IPS DF 19.7 (cell line): ENCODE measurements around the gene KAZN.

Experiments used
- DNase-seq: peaks from one replicate; pipeline ENCODE4 v3.0.0-alpha.2; 2013; ENCODE audit warnings: low read depth, low spot score

The KAZN gene

GRCh38 chr1:15156807-15157380 lies 558.4 kb downstream of the KAZN start:
- no peak for DNase-seq

- no peak for DNase-seq
Observed at GRCh38 chr1:15157524-15158399, 559.3 kb downstream of the KAZN start.

- DNase-seq: no peak
Observed at GRCh38 chr1:15158506-15159165, 560.2 kb downstream of the KAZN start.

GRCh38 chr1:15159166-15159555 lies 560.7 kb downstream of the KAZN start:
- DNase-seq: no peak

- no peak for DNase-seq
Observed at GRCh38 chr1:15160626-15161025, 562.1 kb downstream of the KAZN start.

- no peak for DNase-seq
Observed at GRCh38 chr1:15167386-15167785, 568.9 kb downstream of the KAZN start.
